ENCODE results near the gene ARL14EP.

ARL14EP gene
- 38.6 to 75.1 reads per million in 2 donors for total RNA-seq

DNA sequence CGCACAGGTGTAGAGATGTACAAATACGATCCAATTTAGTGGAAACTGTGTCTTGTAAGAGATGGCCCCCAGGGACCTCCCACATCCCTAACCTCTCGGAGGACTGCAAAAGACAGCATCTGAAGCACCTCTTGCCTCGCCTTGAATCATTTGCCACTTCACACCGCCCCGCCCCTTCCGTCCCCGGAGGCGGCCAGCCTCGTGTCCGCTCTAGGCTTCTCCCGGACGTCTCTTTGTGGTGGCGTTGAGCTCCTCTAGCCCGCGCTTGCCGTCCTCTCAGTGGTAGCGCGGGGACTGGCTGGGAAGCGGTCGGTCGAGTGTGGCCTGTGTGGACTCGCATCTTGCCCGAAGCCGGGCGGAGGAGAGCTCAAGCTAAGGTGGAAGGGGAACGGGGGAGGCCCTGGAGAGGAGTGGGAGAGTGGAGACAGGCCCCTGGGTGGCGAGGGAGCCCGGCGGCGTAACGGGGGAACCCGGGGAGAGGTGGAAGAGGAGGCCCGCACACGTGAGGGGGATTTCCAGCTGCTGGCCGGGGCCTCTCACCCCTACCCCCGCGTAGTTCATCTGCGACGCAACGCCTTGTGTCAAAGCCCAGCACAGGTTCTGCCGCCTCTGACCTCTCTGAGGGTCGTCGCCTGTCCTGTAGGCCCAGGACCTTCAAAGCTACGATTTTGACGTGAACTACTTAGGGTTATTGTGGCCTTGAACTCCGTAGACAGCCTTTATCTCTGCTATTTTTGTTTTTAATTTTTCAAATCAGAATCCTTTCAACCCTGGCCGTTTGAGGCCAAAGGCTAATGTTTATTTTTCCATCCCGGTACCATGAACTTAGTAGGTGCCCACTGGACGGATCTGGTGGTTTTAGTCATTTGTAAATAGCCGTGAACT, at the start of gene ARL14EP:
Gene ARL14EP, plus strand, starts transcription at position 279 of the 885 bp plus-strand sequence. CDS start 7,845 bp downstream, outside the sequence.
- peak; percentile 76 for DNase-seq

DNA sequence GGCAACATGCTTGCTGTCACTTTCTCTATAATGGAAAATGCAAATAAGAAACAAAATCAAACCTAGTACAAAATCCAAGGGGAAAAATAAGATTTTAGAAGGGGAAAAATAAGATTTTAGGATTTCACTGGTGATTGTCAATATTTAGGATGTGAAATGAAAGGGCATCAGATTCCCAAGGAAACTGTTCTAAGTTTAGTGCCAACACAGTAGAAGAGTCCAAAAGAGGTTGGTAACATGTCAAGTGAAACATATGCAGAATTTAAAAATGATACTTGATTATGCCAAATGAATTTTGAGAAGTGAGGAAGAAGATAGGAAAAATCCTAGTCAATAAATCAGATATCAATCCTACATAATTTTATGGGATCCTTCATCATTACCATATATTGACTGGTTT, 45.7 kb upstream of the ARL14EP start:
- DNase-seq: no peak

DNA sequence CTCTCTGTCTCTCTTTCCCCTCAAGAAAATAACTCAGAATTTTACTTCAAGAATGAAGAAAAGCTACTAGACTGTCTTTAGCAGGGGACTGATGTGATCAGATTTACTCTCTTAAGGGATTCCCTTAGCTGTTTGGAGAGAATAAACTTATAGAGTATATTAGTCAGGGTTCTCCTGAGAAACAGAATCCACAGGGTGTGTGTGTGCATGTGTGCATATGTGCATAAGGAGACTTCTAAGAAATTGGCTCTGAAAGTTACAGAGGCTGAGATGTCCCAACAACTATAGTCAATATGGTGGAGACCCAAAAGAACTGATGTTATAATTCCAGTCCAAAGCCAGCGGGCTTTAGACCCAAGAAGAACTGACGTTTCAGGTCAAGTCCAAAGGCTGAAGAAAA, 43.1 kb upstream of the ARL14EP start:
- DNase-seq: no peak

DNA sequence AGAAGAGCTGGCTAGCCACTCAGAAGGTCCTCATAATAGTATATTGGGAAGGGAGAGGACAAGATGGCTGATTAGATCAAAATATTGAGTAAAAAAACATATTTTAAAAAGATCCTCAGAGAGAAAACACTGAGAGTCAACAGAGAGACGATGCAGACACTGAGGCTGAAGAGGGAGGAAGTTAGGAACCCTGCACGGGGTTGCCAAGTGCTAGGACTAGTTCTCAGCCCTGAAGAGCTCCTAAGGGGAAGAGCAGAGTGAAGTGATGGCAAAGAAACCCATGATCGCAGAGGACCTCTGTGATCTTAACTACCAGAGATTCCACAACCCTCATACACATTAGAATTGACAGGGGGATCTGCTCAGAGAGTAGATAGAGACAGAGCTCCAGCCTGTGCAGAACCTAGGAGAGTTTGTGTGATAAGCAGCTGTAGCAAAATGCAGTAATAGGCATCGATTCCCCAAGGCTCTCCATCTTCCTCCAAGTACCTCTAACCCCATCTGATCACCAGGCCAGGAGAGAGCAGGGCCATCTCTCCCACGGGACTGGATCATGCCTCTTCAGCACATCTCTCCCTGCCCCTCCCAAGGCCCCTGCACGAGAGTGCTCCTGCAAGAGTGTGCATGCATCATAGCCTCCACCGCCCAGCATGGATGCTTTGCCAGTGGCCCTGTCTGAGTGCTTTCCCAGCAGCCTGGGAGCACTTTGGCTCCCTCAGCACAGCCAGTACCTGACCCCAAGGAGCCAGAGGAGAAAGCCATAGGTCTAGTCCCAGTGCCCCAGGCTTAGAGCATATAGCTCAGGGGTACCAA, 41.2 kb upstream of the ARL14EP start:
- no peak for DNase-seq

DNA sequence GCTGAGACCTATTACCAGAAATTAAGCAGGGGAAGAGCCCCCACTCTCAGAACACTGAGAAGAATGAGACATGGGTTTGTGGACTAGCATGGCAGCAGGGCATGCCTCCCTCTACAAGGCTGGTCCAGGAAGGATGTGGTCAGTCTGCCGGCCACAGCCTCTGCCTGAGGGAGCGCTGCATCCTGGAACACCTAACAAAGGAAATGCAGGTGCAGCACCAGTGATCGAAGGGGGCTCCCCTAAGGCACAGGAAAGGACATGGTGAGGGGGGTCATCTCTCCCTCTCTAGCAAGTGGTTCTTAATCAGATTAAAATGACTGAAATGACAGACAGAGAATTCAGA, 40.6 kb upstream of the ARL14EP start:
- no peak for DNase-seq

DNA sequence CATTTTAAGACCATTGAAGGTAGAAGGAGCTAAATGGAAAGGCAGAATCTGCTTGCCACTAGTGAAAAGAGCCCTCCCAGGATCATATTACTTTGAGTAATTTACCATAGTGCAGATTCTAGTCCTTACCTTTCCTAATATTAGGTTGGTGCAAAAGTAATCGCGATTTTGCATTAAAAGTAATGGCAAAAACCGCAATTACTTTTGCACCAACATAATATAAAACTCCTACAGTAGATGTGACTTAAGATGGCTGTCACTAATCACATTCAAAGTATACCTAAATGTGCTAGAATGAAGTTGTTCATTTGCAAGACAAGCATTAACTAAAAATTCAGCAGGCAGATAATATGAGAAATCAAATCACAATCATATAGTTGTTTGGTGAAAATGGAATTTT, 38.1 kb upstream of the ARL14EP start:
- no peak for DNase-seq

DNA sequence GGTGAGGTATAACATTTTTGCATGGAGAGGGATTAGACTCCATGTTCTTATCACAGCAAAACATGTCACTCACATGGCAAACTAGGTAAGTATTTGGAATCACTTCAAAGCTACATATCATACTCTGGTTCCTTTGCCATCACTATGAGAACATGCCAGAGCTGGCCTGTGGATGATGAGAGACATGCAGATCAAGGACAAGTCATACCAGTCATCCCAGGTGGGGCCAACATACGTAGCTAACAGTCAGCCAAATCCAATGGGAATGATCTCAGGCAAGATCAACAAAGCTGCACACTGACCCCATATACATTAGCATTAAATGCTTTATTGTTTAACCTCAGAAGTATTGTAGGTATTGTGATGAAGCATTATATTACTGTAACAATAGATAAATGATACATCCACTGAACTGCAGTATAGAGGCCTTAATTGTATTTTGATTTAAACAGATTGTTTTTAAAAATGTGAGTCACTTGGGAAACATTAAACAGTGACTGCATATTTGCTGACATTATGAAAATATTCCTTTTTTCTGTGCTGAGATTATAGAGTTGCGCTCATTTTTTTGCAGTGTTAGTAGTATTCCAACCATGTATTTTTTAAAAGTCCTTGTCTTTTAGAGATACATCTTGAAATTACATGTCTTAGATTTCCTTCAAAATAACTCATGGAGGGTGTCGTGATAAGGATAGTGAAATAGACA, 37.3 kb upstream of the ARL14EP start:
- no peak for DNase-seq

DNA sequence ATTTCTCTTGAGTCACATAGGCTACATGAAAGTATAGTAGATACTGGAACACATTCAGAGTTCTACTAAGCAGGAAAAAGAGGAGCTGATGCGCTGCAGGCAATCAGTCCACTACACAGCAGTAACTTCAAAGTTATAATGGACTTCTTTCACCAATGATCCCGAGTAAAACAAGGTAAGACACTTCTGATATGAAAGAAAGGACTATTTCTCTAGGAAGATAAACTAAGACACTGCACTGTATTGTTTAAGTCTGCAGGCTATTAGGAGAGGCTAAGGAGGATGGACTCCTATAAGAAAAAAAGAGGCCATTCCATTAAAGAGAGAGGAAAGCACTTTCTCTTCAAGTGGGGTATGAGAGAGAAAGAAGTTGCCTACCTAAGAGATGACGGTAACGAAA, 31.6 kb upstream of the ARL14EP start:
- no peak for DNase-seq

DNA sequence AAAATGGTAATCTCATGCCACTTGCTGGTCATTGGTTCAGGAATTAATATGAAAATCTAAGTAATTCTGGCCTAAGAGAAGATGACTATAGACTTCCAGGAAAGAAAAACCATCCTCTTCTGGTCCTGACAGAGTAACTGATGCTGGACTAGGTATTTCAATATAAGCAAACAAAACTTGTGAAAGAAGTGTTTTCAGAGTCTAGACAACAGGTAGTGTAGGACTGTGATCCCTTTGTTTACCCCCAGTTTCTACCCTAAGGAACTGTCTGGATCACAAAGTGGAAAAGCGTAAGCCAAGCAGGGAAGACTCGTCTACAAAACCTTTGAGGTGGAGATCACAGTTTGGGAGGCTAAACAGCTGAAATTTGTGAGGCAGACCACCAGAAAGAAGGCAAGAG, 30.4 kb upstream of the ARL14EP start:
- DNase-seq: no peak

DNA sequence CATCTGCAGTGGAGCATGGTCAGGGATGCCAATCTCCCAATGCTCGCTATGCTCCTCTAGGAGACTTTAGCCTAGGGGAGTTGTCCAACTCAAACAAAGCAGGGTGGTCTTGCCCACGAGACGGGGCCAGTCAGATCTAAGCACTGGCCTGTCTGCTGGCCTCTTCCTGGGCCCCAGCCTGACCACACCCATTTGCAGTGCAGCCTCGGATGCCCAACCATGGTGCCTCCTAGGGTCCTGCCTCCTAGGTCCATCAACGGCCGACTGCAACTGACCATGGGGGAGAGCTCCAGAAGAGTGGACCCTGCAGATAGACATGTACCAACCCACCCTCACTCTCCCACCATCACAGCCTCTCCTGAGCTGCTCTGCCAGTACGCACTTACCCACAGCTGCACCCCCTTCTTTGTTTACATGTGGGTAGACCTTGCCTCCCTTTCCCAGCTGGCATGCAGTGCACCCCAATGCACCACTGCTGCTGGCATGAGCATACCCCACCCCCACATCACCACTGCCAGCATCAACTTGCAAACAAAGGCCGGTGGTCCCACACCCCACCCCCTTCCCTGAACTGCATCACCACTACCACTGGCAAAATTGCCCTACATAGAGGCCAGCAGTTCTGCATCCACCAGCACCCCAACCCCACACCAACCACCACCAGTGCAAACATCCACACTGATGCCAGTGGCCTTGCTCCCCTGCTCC, 27.6 kb upstream of the ARL14EP start:
- no peak for DNase-seq

DNA sequence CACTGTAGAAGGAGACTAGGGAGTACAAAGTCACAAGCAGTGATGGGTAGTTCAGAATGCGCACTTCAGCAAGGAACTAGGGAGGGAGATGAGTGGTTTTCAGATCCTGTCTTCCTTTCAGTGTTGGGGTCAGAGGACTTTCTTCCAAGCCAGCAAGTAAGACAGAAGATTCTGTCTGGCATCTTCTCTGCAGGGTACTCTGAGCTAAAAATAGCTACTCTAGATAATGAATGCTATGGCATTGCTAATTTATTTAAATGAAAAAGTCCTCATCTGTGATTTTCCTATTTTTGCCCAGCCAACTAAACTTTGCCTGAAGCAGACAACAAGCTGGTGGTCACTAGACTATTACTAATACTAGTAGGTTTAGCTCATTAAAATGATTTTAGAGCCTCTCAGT, 18.3 kb upstream of the ARL14EP start:
- DNase-seq: no peak

DNA sequence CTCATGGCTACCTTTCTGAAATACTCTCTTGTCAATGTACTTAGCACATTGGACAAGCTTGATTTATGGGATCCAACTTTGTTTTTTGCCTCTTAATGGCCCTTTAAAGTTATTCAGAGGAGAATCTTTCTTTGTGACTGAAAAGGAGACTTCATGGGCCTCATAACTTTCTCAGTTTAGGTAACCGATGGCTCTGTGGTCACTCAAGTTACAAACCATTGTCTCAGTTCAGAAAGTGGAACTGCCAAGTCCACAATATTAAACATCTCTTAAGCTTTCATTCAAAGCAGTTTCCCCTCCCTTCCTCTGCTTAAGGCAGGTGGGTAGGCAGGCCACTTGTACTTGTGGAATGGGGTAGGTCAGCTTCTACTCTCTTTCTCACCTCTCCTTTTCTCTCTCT, 12.3 kb upstream of the ARL14EP start:
- no peak for DNase-seq

DNA sequence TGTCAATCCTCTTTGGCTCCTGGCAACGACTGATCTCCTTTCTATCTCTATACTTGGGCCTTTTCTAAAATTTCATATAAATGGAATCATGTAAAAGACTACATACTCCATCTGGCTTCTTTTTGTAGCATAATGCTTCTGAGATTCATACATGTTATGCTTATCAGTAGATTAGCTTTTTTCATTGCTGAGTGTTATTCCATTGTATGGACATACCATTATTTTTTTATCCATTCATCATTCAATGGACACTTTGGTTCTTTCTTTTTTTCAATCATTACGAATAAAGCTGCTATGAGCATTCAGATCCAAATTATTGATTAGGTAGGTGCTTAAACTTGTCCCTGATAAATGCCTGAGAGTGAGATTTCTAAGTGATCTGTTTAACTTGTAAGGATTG, 11.7 kb upstream of the ARL14EP start:
- no peak for DNase-seq

DNA sequence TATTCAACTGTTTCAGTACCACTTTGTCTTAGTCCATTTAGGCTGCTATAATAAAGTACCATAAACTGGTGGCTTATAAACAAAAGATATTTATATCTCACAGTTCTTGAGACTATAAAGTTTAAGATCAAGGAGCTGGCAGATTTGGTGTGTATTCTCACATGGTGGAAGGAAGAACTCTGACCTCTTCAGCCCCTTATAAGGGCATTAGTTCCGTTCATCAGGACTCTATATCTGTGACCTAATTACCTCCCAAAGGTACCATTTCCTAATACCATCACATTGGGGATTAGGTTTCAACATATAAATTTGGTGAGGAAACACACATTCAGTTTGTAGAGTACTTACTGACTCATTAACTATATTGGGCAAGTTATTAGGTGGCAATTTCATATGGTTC, 10.7 kb upstream of the ARL14EP start:
- no peak for DNase-seq

DNA sequence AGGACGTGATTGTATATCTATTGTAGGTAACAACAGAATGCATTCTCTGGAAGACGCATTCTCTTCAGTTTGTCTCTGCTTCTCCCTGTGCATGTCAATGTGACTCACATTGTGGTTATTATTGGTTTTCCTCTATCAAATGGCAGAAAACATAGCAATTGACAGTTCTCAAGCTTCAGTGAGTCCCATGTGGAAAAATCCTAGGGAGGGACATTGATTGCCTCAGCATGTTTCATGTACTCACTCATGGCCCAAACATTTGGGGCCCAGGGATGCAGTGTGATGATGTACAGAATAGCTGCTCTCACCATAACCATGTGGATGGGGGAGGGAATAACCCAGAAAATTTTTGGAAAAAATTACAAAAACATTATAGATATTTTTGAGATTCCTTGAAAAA, 9.3 kb upstream of the ARL14EP start:
- no peak for DNase-seq

DNA sequence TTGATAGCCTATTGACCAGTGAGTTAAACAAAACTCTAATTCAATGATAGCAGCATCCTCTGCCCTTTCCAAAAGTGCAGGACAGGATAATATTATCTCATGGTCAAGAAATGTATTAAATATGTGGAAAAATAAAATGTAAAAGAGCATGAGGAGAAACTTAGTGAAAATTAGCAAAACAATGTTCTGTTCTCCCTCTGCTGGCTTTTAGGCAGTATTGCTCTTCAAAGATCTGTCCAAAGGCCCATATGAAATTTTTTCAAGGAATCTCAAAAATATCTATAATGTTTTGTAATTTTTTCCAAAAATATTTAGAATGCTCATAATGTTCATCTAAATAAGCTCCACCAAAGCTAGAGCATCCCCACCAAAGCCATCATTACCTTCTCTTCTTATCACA, 8.3 kb upstream of the ARL14EP start:
- no peak for DNase-seq

DNA sequence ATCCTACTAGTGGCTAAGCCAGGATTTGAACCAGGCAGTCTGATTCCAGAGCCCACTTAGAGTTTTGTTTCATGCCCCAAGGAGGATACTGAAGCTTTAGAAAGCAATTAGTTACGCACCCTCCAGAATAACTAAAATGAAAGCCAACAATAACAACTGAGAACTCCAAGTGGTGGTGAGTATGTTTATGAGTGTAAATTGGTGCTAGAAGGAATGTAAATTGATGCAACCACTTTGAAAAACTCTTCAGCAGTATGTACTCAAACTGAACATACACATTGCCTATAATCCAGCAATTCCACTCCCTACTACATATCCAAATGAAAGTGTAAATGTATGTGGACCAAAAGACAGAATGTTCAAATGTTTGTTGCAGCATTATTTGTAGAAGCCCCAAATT, 6.7 kb upstream of the ARL14EP start:
- DNase-seq: no peak

DNA sequence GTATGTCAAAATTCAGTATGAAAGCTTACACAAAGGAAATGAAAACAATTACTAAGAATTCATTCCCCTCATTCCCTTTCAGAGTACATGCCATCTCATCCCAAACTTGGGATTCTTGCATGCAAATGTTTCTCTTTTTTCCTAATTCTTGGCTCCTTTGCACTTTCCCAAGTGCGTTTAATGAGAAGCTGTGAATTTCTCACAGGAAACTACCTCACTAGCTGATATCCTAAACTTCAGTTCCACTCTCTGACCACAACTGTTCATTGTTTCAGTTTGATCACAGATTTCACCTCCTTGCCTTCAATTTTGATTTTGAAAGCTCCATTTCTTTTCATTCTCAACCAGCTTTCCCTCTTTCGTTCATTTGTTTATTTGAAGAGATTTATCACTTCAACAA, 5.9 kb upstream of the ARL14EP start:
- no peak for DNase-seq

DNA sequence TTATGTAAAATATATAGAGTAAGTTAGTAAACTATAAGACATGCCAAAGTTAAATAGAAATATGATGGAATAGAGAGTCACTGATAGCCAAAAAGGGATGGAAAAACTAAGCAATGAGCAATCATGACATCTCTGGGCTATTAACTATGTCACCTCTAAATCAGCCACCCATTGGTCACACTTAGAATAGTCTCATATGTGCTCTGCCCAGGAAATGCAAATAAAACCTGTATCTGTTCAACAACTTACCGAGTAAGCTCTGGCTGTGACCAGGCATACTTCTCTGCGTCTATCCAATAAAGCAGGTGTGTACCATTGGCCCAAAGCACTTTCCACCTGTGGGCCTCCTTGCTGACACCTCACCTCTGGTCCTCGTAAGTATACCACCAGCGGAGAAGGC, 1.6 kb upstream of the ARL14EP start:
- no peak for DNase-seq

DNA sequence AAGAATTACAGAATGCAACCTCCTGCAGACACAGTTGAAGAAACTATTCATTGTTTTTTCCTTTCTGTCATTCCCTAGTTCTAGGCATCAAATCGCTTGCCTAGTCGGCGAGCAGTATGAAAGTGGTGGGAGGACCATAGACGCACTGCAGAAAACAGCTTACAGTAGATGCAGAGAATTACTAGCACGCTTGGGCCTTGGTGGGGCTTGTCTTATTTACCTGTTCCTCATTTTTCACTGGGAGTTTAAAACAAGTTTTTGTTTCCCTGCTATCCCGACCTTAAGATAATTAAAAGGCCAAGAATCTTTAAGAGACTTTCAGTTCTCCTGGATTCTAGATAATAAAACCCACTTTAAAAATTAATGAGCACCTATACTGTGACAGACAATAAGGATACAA, 713 bp upstream of the ARL14EP start:
- DNase-seq: no peak

DNA sequence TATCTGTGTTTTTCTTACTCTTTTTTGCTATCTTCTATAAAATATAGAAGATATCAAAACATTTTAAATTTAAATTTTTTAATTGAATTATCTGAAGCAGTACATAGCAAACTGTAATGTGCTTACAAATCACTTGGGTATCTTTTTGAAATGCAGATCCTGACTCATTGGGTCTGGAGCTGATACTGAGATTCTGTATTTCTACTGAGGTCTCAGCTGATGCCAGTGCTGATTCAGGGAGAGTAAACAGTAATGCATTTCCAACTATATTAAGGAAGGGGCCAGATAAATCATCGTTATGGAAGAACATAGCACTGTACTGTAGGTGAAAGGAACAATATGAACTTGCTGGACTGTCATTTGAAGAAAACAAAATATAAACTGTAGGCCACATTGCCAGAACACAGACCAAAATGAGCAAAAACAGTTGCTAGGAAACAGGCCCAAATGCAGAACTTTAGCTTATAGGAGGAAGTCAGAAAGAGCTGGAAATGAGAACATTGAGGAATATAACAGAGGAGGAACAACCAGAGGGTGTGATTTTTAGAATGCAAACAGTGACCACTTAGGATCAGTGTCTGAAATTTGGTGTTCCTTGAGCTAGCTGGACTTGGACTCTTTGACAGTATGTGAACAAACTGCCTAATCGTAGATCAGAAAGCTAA, 3.3 kb downstream of the ARL14EP start:
- no peak for DNase-seq

DNA sequence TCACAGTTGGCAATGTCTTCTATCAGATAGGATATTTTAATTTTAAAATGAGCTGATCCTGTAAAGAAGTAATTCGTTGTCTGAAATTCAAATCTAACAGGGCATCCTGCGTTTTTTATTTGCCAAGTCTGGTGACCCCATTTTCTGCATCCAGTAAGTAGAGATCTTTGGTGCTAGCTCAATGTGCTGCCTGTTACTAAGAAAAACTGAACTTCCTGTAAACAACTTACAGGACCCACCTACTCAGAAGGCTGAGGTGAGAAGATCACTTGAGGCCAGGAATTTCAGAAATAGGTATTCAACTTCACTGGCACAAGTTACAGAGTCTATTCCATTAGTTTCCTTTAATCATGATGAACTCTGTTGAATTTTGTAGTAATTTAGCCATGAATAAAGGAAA, 4.0 kb downstream of the ARL14EP start:
- DNase-seq: no peak
